ENCODE data around the gene TRIO. TPM values are rescaled to one million over a fixed set of nuclear protein-coding genes. Genes with fewer than 3 reads are reported as not detected.

Gene TRIO
- total RNA-seq, 1 experiment from 2014 or later: 99.8 TPM

- intact Hi-C loops (cut with micrococcal nuclease; ENCODE audit: unreplicated experiment): no loop called here
- BruUV-seq (replicated peaks): no TSS peak
- H3K36me3 ChIP-seq (ENCODE audit: insufficient read depth, low read length, poor library complexity, severe bottlenecking): no peaks in the 10 kb centered on the region
- H3K27me3 ChIP-seq (replicated peaks; ENCODE audit: insufficient read depth, low read depth, low read length, poor library complexity): no peaks in the 10 kb centered on the region
- no peak overlapping the region for H3K27ac ChIP-seq (ENCODE audit: low read depth, low read length, poor library complexity, severe bottlenecking)
- H3K4me3 ChIP-seq (ENCODE audit: low read depth, low read length, poor library complexity, severe bottlenecking): no peak overlapping the region
- no peak for TF ChIP-seq EZH2 (IDR thresholded peaks at IDR 0.05; ENCODE audit: borderline replicate concordance, low read depth, low read length, poor library complexity, severe bottlenecking)
- TF ChIP-seq, protein P1, sequence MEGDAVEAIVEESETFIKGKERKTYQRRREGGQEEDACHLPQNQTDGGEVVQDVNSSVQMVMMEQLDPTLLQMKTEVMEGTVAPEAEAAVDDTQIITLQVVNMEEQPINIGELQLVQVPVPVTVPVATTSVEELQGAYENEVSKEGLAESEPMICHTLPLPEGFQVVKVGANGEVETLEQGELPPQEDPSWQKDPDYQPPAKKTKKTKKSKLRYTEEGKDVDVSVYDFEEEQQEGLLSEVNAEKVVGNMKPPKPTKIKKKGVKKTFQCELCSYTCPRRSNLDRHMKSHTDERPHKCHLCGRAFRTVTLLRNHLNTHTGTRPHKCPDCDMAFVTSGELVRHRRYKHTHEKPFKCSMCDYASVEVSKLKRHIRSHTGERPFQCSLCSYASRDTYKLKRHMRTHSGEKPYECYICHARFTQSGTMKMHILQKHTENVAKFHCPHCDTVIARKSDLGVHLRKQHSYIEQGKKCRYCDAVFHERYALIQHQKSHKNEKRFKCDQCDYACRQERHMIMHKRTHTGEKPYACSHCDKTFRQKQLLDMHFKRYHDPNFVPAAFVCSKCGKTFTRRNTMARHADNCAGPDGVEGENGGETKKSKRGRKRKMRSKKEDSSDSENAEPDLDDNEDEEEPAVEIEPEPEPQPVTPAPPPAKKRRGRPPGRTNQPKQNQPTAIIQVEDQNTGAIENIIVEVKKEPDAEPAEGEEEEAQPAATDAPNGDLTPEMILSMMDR (conservative IDR thresholded peaks at IDR 0.05; ENCODE audit: low read depth, low read length): no peak
- no peak for DNase-seq (ENCODE audit: low spot score)
- ChIA-PET POLR2A (ENCODE audit: low non-redundant PET) (no interaction called here), CTCF (no interaction called here)
- no peaks in the 10 kb centered on the region for H3K9me3 ChIP-seq (ENCODE audit: low read depth, low read length, poor library complexity, severe bottlenecking)
- H3K4me1 ChIP-seq (ENCODE audit: insufficient read depth, low read length, poor library complexity, severe bottlenecking): peaks cover 55% of the 10 kb centered on the region
Measured at GRCh38 chr5:14186059-14186830, 43.1 kb downstream of the TRIO start.

GRCh38 chr5:14187157-14187556 lies 44.0 kb downstream of the TRIO start:
- intact Hi-C loops (cut with micrococcal nuclease; ENCODE audit: unreplicated experiment): no loop called here
- Histone ChIP-seq H3K36me3 (ENCODE audit: insufficient read depth, low read length, poor library complexity, severe bottlenecking) (no peaks in the 10 kb centered on the region), H3K9me3 (ENCODE audit: low read depth, low read length, poor library complexity, severe bottlenecking) (no peaks in the 10 kb centered on the region), H3K27ac (ENCODE audit: low read depth, low read length, poor library complexity, severe bottlenecking) (no peak overlapping the region), H3K27me3 (replicated peaks; ENCODE audit: insufficient read depth, low read depth, low read length, poor library complexity) (no peaks in the 10 kb centered on the region), H3K4me3 (ENCODE audit: low read depth, low read length, poor library complexity, severe bottlenecking) (no peak overlapping the region), H3K4me1 (ENCODE audit: insufficient read depth, low read length, poor library complexity, severe bottlenecking) (peaks cover 53% of the 10 kb centered on the region)
- CTCF ChIA-PET: no interaction called here
- no peak for DNase-seq (ENCODE audit: low spot score)
- TF ChIP-seq, protein P1 (conservative IDR thresholded peaks at IDR 0.05; ENCODE audit: low read depth, low read length): no peak
- no peak for TF ChIP-seq EZH2 (IDR thresholded peaks at IDR 0.05; ENCODE audit: borderline replicate concordance, low read depth, low read length, poor library complexity, severe bottlenecking)
- BruUV-seq (replicated peaks): no TSS peak
- POLR2A ChIA-PET (ENCODE audit: low non-redundant PET): no interaction called here

GRCh38 chr5:14187660-14188059 lies 44.5 kb downstream of the TRIO start:
- intact Hi-C loops (cut with micrococcal nuclease; ENCODE audit: unreplicated experiment): no loop called here
- ChIA-PET POLR2A (ENCODE audit: low non-redundant PET) (no interaction called here), CTCF (no interaction called here)
- H3K27me3 ChIP-seq (replicated peaks; ENCODE audit: insufficient read depth, low read depth, low read length, poor library complexity): no peaks in the 10 kb centered on the region
- no TSS peak for BruUV-seq (replicated peaks)
- H3K4me1 ChIP-seq (ENCODE audit: insufficient read depth, low read length, poor library complexity, severe bottlenecking): peaks cover 56% of the 10 kb centered on the region
- no peaks in the 10 kb centered on the region for H3K36me3 ChIP-seq (ENCODE audit: insufficient read depth, low read length, poor library complexity, severe bottlenecking)
- TF ChIP-seq, protein P1 (conservative IDR thresholded peaks at IDR 0.05; ENCODE audit: low read depth, low read length): no peak
- no peak for TF ChIP-seq EZH2 (IDR thresholded peaks at IDR 0.05; ENCODE audit: borderline replicate concordance, low read depth, low read length, poor library complexity, severe bottlenecking)
- no peak overlapping the region for H3K27ac ChIP-seq (ENCODE audit: low read depth, low read length, poor library complexity, severe bottlenecking)
- H3K4me3 ChIP-seq (ENCODE audit: low read depth, low read length, poor library complexity, severe bottlenecking): no peak overlapping the region
- peak; percentile 30 for DNase-seq (ENCODE audit: low spot score)
- no peaks in the 10 kb centered on the region for H3K9me3 ChIP-seq (ENCODE audit: low read depth, low read length, poor library complexity, severe bottlenecking)

Measured in A673 (cell line).